Activated CD8-positive, alpha-beta memory T cell treated with anti-CD3 and anti-CD28 coated beads, Interleukin-2, amount 50 U/mL, for 24 hours (primary cell): ENCODE measurements around the gene SMAD3.

ENCODE experiments used
- DNase-seq: peaks from one replicate; pipeline ENCODE4 v3.0.0-alpha.2; 2020; ENCODE audit errors: extremely low read depth

SMAD3 gene

DNA sequence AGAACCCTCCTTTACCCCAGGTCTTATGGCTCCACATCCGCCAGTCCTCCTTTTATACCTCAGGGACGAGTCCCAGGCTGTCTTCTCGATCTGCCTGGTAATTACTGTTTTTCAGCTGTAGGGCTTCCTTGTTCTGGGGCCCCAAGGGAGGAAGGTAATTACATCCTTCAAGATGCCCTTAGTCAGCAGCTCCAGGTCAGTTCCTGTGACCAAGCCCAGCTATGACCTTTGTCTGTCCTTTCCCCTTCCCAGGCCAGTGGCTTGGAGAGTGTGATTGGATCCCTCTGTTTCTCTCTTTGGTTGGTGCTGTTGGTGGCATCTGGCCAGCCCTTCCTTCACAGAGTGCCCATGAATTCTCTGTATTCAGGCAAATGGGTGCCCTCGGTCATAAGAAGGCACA is 96.5 kb downstream of the SMAD3 start:
- DNase-seq, result no peak

DNA sequence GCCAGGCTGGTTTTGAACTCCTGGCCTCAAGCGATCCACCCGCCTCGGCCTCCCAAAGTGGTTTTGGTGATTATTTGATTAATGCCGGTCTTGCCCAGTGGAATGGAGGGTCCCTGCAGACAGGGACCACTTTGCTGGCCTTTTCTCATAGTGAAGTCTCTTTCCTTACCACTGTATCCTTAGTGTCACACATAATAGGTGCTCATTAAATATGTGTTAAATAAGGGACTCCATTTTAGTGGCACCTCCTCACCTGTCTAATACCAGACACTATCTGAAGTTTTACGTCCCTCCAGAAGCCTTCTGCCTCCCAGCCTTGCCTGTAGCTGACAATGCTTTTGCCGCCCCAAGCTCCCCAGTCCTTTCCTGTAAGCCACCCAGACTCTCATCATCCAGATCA is 97.8 kb downstream of the SMAD3 start:
- no peak for DNase-seq

DNA sequence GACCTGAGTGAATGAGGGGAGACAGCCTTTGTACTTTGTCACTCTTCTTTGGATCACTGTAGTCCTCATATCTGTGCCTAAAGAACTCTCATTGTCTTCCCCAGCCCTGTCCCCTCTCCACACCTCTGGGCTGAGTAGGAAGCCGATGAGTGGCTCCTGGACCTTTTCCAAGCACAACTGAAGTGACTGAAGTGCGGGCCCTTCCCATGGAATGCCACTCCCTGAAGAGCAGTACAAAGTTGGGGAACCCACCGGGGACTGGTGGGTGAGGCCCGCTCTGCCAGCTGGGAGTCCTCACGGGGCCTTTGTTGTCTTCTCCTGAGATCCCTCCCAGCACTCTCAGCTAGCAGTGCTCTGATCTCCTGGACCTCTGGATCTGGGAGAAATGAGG is 99.0 kb downstream of the SMAD3 start:
- no peak for DNase-seq

DNA sequence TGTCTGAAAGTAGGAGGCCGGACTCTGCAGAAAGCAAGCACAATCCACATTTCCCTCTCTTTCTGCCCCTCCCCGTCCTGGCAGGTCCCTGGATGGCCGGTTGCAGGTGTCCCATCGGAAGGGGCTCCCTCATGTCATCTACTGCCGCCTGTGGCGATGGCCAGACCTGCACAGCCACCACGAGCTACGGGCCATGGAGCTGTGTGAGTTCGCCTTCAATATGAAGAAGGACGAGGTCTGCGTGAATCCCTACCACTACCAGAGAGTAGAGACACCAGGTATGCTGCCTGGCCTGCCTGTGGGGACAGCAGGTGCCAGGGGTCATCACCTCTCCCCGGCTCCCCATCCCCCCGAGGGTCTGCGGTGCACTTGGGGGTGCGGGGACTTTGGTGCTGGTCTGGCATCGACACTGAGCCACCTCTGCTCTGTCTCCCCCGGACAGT is 99.4 kb downstream of the SMAD3 start:
- DNase-seq, result no peak

DNA sequence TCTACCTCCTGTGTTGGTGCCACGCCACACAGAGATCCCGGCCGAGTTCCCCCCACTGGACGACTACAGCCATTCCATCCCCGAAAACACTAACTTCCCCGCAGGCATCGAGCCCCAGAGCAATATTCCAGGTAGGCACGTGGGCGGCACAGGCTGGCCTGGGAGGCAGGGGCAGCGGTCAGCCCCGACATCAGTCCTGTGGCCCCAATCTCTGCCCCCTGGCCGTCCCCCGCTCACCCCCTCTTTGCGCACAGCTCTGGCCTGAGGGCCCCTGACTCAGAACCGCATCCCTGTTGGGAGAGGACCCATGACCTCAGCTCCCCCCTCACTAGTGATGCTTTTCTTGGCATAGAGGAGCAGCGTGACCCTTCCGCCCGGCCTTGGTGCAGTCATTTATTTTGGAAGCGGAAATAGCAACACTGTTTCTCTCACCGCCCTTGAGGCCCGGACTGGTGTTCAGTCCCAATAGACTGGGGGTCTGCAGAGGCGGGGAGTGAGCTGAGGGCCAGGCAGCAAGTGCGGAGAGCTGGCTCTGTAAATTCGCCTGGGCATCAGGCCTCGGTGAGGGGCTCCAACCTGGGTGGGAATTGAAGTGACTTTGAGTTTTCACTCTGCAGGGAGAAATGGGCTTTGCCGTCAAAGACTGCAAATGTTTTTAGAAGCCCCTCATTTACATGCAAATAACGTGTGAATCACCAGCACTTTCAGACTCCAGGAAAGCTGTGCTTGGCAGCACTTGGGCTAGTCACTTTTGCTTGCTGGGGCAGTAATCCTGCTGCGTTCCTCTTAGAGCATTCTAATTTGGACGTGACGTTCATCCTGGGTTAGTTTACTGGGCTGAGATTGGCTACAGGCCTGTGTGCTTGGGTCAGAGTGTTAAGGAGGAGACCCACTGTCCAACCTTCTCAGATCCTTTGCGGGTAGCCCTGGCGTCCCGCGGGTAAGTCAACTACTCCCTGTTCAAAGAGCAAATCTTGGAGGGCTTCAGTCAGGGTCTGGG is 100.2 kb downstream of the SMAD3 start:
- DNase-seq, result no peak

DNA sequence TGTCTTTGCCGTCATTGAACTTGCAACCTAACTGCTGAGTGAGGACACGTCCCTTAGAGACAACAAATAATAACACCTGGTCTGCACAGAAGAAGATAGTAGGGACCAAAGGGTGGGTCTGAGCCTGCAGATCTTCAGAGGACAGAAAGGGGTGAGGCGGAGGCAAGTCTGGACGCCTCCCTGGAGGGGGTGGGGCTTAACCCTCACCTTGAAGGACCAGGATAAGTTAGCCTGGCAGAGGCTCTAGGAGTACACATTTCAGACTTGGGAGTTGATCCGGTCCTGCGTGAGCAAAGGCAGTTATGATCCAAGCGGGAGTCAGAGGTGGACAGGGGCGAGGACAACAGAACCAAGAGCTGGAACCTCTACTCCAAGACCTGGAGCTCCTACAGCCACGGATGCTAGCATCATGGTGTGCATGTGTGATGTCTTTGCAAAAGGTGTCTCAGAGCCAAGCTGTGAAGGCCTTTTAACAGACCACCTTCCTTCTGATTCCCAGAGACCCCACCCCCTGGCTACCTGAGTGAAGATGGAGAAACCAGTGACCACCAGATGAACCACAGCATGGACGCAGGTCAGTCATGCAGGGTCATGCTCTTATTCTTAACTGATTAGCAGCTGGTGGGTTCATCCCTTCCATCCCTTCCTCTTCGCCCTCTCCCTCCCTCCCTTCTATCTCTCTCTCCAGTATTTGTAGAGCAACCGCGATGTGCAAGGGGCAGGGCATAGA is 101.0 kb downstream of the SMAD3 start:
- DNase-seq, result no peak

DNA sequence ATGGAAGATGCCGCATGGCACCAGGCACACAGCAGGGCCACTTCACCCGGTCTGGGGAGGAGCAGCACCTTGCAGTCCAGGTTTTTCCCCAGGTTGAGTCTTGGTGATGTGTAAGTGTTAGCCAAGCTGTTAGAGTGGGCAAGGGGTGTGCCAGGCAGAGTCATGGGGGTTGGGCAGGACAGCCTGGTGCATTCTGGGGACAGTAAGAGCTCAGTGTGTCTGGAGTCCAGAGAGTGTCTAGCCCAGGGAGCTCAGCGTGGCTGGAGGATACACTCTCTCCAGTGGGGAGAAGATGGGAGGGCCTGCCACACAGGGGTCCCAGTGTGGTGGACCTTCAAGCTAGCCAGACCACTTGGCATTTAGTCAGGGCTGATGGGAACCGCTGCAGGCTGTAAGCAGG is 101.7 kb downstream of the SMAD3 start:
- DNase-seq, result no peak

DNA sequence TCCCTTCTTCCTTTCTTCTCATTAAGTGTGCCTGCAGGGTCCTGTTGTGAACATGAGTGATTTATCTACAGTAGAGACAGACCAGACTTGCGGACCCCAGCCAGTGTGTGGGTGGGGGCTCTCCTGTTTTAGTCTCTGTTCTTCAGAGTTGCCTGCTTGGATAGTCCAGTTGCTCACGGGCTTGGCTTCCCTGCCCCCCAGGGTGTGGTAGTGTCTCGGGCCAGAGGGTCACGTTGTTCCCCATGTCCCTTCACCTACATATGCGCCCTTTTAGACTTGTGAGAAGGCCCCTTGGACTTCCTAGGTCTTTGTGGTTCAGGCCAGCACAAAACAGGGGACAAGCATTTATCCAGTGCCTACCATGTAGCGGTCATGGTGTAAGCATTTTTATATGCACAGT is 103.3 kb downstream of the SMAD3 start:
- DNase-seq, result no peak

DNA sequence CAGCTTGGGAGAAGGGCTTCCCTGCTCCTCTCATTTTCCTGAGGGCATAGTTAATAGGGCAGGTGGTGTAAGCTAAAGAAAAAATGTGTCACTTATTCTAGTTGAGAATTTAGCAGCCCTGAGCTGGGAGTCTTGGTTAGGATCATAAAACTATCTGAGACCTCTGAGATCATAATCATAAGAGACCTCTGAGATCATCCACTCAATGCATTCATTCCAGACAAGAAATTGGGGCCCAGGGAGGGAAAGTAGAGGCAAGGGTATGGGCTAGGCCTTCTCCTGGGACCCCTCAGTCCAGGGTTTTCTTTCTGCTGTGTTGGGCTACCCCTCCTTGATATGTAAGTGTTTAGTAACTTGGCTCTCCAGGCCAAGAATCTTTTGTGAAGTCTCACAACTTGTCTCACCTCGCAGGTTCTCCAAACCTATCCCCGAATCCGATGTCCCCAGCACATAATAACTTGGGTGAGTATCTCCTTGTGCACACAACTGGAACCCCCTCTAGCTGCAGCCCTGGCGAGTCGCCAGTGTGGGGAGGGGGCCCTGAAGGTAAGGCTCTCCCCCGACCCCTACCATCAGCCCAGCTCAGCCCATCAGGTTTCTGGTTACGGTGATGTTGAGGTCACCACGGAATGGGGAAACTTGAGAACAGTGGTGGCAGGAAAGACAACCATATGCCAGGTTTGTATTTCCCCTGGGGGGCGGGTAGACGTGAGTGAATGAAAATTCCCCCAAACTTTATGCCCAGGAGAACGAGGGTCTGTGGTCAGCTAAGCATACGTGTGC is 104.9 kb downstream of the SMAD3 start:
- DNase-seq, result no peak

DNA sequence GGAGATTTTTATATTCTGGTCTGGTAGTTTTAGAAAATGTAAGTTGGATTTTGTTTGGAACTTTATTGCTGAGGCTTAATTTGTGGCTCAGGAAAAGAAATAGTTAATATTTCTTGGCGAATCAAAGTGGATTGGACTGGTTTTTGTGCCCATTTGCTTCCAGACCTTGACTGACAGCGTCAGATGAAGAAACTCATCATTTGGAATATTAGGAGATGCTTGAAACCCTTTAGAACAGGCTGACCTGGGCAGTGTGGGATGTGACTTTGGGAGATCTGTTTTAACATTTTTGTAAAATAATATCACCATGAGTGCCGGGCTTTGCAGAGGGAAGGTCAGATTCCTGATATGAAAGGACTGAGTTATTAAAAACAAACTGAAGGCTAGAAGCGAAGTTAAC is 106.1 kb downstream of the SMAD3 start:
- DNase-seq, result no peak

DNA sequence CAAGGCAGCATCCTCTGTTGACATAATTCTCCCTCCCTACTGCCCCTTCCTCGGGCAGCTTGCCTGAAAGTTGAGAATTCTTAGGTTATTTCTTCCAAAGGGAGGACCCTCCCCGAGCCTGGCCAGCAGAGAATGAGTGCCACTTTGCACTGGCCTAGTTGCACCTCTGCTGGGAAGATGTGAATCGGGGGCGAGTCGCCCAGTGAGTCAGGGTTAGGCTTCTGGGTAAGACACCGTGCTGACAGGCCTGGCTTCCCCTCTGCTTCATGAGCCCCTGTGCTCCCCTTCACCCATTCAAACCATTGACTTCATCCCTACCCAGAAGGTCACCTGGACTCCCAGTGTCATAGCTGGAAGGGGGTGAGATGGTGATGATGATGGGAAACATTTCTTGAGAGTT is 106.8 kb downstream of the SMAD3 start:
- DNase-seq, result no peak

DNA sequence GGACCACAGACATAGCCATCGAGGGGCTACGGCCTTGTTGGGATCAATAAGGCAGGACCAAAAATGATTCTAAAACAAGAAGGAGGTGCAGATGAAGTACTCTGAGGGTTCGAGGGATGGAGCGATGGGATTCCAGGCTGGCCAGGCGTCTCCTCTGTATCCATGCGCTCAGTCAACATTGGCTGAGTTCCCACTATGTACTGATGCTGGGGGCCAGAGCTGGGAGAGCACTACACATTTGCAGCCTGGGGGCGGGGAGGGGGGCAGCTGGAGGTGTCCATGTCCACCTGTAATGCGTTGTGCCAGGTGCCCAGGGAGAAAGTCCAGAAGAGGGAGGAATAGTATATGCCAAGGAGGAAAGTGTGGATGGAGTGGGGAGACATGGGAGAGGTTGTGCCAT is 107.6 kb downstream of the SMAD3 start:
- DNase-seq, result no peak

DNA sequence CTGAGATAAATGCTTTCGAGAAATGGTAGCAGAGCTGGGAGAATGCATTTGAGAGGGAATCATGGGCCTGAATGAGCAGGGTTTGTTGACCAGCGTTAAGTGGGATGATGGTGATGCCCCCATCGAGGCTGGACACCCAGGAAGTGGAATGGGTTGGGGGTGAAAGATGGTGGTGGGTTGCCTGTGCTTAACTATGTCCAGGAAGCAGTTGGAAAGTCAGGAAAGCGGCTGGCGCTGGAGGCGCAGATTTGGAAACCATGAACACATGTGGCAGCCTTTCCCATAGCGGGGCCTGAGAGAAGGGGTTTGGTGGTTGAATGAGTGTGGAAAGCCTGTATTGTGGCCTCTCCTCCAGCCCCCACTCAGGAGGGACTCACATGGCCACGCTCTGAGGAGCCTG is 108.4 kb downstream of the SMAD3 start:
- DNase-seq, result no peak

DNA sequence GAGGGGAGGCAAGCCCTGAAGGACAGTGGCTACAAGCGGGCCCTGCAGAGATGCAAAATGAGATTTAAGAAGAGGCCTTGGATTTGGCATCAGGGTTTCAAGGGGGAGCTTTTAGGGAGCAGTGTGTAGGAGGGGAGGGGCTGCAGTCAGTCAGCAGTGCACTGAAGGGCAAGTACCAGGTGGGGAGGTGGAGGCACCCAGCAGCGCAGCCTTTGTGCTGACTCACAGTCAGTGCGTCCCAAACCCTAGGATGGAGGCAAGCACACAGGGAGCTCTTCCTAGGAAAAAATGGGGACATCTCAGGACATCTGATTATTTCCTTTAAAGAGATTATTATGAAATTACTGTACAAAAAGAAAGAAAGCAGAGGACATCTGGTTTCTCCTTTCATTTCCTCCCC is 109.0 kb downstream of the SMAD3 start:
- DNase-seq, result no peak

DNA sequence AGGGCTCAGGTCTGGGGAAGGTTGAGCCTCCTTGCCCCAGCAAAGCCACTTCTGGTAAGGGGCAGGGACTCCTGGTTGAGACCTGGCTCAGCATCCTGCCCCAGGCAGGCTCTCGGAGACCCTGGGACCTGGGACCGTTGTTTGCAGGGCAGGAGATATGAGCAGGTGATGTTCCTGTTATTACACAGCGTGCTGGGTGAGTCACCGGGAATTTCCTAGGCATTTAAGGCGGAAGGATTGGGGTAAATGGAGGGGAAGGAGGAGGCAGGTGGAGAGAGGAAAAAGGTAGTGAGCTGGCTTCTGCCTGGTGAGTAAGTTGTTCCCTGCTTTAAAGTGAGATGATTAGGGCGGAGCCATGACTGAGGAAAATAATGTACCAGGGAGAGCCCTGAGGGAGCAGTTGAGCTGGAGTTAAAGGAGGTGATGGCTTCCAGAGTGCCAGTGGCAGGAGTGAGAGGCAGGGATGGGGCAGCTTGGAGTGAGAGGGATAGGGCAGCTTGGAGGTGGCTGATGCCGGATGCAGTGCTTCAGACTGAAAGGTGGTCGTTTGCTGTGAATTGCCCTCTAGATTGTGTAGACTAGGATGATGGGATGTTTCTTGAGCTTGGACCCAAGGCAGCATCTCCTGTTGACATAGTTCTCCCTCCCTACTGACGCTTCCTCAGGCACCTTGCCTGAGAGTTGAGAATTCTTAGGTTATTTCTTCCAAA is 109.6 kb downstream of the SMAD3 start:
- DNase-seq, result no peak

DNA sequence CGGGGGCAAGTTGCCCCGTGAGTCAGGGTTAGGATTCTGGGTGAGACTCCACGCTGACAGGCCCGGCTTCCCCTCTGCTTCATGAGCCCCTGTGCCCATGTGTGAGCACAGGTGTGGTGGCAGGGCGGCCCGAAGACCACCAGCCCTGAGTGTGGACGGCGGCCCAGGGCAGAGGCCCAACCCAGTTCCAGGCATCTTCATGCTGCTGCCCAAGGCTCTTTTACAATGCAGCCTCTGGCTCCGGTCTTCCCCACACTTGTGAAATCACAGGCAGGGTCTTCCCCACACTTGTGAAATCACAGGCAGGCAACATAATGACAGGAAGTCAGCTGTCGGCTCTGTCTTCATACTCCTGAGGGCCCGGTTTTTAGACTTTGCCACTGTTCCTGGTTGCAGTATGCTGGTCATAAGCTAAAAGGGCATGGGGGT is 110.3 kb downstream of the SMAD3 start:
- no peak for DNase-seq

DNA sequence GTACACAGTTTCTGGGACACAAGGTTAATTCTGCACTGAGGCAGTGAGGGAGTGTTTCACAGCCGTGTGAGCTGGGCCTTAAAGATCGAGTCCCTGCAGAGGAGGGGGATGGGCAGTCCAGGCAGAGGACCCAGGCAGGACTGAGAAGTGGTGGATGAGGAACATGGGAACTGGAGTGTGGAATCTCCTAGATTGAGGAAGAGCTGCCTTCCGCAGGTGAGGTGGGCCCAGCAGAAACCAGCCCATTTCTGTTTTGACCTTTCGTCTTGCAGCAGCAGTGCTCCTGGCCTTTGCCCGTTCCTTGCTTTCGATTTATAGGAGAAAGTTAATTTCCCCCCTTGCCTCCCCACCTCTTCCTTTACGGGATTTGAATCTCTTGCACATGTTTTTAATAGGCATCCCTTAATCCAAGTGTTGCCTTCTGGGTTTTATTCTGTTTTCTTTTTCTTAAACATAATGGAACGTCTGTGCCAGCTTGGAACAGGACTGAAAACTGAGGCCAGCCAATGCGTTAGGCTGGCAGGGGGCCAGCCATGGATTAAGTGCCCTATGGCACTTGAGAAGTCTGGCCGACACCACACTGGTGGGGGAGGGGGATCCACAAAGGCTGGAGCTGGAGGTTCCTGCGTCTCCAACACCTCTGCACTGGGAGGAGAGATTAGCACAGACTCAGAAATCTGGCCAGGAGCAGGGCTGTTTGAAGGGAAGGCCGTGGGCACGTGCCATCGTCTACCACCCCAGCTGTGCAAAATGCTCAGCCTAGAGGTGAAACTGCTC is 111.0 kb downstream of the SMAD3 start:
- no peak for DNase-seq

DNA sequence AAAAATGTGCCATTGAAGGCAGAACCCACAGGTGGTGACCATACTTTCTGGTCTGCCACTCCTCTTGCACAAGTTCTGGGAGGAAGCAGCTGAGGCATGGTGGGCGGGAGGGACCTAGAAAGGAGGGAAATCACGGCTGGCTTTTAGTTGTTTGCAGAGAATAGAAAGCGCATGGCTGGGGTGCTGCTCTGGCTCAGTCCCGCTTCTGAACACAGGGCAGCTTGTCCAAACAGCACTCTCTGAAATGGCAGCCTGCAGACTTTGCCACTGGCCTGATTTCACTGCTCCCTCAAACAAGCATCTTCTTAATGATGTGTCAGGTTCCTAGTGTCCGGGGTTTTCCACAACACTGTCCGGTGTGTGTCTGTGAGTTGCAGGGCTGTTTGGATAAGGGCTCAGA is 112.3 kb downstream of the SMAD3 start:
- DNase-seq, result no peak

DNA sequence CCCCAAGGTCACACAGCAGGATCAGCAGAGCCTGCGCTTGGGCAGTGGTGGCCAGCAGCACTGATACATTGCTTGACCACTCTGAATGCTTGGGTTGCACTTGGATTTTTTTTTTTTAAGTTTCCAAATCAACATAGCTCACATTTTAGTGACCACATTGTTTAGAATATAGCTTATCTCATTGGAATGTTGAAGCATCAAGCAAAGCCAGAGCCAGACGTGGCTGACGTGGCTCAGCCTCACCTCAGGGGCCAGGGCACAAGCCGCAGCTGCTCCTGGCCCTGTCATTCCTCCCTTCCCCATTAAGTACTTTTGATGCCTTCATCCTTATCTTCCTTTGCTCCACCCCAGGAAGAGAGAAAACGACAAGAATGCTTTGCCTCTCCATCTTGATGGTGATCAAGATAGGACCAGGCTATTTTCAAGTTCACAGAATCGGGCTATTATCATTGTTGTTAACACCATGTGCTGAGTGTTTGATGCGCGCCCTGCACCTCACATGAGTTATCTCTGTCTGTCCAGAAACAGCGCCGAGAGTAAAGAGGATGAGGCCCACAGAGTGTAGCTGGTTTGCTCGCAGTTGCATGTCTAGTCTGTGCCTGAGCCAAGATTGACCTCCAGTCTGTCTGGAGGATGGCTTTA is 113.3 kb downstream of the SMAD3 start:
- no peak for DNase-seq

DNA sequence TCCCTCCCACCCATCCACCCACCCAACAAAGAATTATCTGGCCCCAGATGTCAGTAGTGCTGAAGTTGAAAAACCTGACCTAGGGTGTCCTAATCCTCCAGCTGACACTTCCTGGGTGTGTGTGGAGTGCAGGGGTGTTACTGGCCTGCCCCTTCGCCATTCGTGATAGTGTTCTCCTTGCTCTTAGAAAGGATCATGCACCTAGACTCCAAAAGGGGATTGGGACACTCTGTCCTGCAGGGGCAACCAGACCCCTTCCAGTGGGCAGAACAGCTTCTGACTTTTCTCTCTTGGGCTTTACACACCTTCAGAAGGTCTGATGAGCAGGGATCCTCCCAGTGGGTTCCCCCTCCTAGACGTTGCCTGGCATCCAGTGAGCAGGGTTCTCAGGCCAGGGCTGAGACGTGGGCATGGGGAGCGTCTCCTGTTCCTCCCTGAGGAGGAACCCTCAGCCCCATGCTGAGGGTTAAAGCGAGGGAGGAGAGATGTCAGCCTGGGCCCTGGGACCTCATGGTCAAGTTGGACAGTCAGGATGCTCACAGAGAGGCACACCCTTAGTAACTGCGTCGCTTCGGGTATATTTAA is 114.1 kb downstream of the SMAD3 start:
- no peak for DNase-seq
